ENCODE results near the gene ASTN2.
A peak's percentile ranks its signal among the peaks of the same experiment; 100 is the strongest.
"Not testable (repeated sequence)": the region's sequence is repeated elsewhere in the genome, so short reads cannot be mapped to it uniquely, and the experiment has no call there.

Gene ASTN2

GRCh38 chr9:116899337-116900006 is 515.4 kb downstream of the ASTN2 start:
- Histone ChIP-seq H3K4me1 (no peaks in the 10 kb centered on the region), H3K36me3 (no peaks in the 10 kb centered on the region), H4K20me1 (no peaks in the 10 kb centered on the region), H3K9me3 (replicated peaks in 1 of 11) (peaks cover 0 to 18% (median 11%) of the 10 kb centered on the region in 11 experiments; a peak in 15 of 22 replicates), H3K9ac (no peak overlapping the region), H3K4me2 (no peak overlapping the region), H3K4me3 (no peak overlapping the region), H3K27ac (no peak overlapping the region), H3K27me3 (no peaks in the 10 kb centered on the region)
- no peak for TF ChIP-seq Cebpa-rat (IDR thresholded peaks at IDR 0.05)

DNA sequence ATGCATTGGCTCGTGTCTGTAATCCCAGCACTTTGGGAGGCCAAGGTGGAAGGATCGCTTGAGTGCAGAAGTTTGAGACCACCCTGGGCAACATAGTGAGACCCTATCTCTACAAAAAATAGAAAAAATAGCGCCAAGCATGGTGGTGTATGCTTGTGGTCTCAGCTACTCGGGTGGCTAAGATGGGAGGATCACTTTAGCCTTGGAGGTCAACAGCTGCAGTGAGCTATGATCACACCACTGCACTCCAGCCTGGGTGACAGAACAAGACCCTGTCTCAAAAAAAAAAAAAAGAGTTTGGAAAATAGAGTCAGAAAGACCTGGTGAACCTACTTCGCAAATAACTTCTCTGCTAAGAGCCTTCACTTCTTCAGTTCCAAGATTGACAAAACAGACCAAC is 516.7 kb downstream of the ASTN2 start:
- H3K9me3 ChIP-seq (replicated peaks in 1 of 11) = peaks cover 0 to 18% (median 11%) of the 10 kb centered on the region in 11 experiments; a peak in 15 of 22 replicates
- H3K4me2 ChIP-seq, H3K36me3 ChIP-seq, H3K4me1 ChIP-seq, H3K27ac ChIP-seq, H3K9ac ChIP-seq, H4K20me1 ChIP-seq, H3K4me3 ChIP-seq, H3K27me3 ChIP-seq: not testable (repeated sequence)

DNA sequence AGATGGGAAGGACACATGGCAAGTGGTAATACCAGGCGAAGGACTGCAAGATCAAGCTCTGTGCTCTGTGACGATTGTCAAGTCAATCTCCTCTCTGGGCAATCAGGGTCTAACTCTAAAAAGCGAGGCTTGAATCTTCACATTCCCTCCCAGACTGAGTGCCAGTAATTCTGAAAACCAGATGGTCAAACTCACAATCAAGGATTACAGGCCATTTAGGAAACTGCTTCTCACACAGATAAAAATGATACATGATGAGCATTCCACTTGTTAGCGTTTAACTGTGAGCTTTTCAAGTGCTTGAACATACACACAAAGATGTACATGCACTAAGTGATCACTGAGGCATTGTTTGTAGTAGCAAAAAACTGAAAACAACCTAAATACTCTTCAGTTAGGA is 517.7 kb downstream of the ASTN2 start:
- H3K4me2 ChIP-seq = no peak overlapping the region
- TF ChIP-seq Cebpa-rat (IDR thresholded peaks at IDR 0.05) = no peak
- H3K9ac ChIP-seq = no peak overlapping the region
- no peak overlapping the region for H3K4me3 ChIP-seq
- no peak overlapping the region for H3K27ac ChIP-seq
- H3K27me3 ChIP-seq = no peaks in the 10 kb centered on the region
- no peaks in the 10 kb centered on the region for H3K36me3 ChIP-seq
- H3K9me3 ChIP-seq (replicated peaks in 1 of 11) = peaks cover 0 to 18% (median 11%) of the 10 kb centered on the region in 11 experiments; a peak in 15 of 22 replicates
- H3K4me1 ChIP-seq = no peaks in the 10 kb centered on the region
- no peaks in the 10 kb centered on the region for H4K20me1 ChIP-seq

GRCh38 chr9:116895961-116896360 is 518.9 kb downstream of the ASTN2 start:
- no peaks in the 10 kb centered on the region for H3K4me1 ChIP-seq
- no peak overlapping the region for H3K4me3 ChIP-seq
- H3K27me3 ChIP-seq = no peaks in the 10 kb centered on the region
- no peak overlapping the region for H3K4me2 ChIP-seq
- H3K9me3 ChIP-seq (replicated peaks in 1 of 11) = peaks cover 0 to 18% (median 11%) of the 10 kb centered on the region in 11 experiments; a peak in 15 of 22 replicates
- TF ChIP-seq Cebpa-rat (IDR thresholded peaks at IDR 0.05) = no peak
- no peak overlapping the region for H3K27ac ChIP-seq
- no peaks in the 10 kb centered on the region for H3K36me3 ChIP-seq
- H4K20me1 ChIP-seq = no peaks in the 10 kb centered on the region
- no peak overlapping the region for H3K9ac ChIP-seq

- no peaks in the 10 kb centered on the region for H3K4me1 ChIP-seq
- no peaks in the 10 kb centered on the region for H4K20me1 ChIP-seq
- H3K27me3 ChIP-seq = no peaks in the 10 kb centered on the region
- no peak overlapping the region for H3K9ac ChIP-seq
- no peak overlapping the region for H3K4me3 ChIP-seq
- H3K4me2 ChIP-seq = no peak overlapping the region
- no peaks in the 10 kb centered on the region for H3K36me3 ChIP-seq
- no peak overlapping the region for H3K27ac ChIP-seq
- H3K9me3 ChIP-seq (replicated peaks in 1 of 11) = no peaks in the 10 kb centered on the region
- TF ChIP-seq Cebpa-rat (IDR thresholded peaks at IDR 0.05) = no peak
Measured at GRCh38 chr9:116891424-116891823, 523.4 kb downstream of the ASTN2 start.

- not testable (repeated sequence) for H3K9ac ChIP-seq; H3K4me1 ChIP-seq; H3K4me2 ChIP-seq; H3K9me3 ChIP-seq (replicated peaks in 1 of 11); H3K27ac ChIP-seq; H3K4me3 ChIP-seq; H4K20me1 ChIP-seq; H3K36me3 ChIP-seq; H3K27me3 ChIP-seq
Measured at GRCh38 chr9:116888476-116888875, 526.4 kb downstream of the ASTN2 start.

DNA sequence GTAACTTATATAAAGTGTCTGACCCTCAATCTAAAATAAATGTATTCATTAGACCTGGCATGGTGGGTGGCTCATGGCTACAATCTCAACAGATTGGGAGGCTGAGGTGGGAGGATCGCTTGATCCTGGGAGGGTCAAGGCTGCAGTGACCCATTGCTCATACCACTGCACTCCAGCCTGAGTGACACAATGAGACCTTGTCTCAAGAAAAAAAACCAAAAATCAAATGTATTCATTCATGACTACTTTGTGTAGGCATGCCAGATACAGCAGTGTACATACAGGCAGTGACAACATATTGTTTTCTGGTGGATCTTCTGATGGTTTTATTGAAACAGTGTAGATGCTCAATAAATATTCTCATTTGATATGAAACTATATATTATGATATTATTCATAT is 526.8 kb downstream of the ASTN2 start:
- Histone ChIP-seq H3K4me1 (no peaks in the 10 kb centered on the region), H3K36me3 (no peaks in the 10 kb centered on the region), H3K4me2 (no peak overlapping the region), H3K4me3 (no peak overlapping the region), H3K27me3 (no peaks in the 10 kb centered on the region), H4K20me1 (no peaks in the 10 kb centered on the region), H3K27ac (no peak overlapping the region), H3K9me3 (replicated peaks in 1 of 11) (no peaks in the 10 kb centered on the region), H3K9ac (no peak overlapping the region)
- no peak for TF ChIP-seq Cebpa-rat (IDR thresholded peaks at IDR 0.05)

DNA sequence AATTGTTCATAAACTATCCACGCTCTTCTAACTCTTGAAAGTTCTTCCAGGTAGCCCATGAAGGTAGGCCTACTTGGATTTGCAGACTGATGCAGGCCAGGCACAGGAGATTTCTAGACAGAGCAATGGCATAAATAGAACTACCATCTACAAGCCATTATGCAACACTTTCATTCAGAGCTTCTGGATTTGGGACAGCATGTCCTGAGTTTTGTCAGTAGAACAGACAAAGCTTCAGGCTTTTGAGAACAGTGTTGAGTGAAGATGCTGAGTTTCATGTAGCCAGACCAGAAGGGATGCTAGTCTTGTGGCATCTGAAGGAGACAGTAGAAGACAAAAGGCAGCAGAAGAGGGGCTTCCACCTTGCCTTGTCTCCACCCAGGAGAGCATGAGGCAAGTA is 531.2 kb downstream of the ASTN2 start:
- Histone ChIP-seq H3K9me3 (replicated peaks in 1 of 11) (peaks cover 0 to 10% (median 4%) of the 10 kb centered on the region in 11 experiments; a peak in 10 of 22 replicates), H3K36me3 (no peaks in the 10 kb centered on the region), H3K27ac (no peak overlapping the region), H3K4me2 (no peak overlapping the region), H4K20me1 (no peaks in the 10 kb centered on the region), H3K4me3 (no peak overlapping the region), H3K4me1 (no peaks in the 10 kb centered on the region), H3K9ac (no peak overlapping the region), H3K27me3 (no peaks in the 10 kb centered on the region)
- no peak for TF ChIP-seq Cebpa-rat (IDR thresholded peaks at IDR 0.05)

GRCh38 chr9:116877072-116877471 is 537.8 kb downstream of the ASTN2 start:
- H3K27ac ChIP-seq = no peak overlapping the region
- no peaks in the 10 kb centered on the region for H3K27me3 ChIP-seq
- H3K4me2 ChIP-seq = no peak overlapping the region
- H3K9ac ChIP-seq = no peak overlapping the region
- no peak for TF ChIP-seq Cebpa-rat (IDR thresholded peaks at IDR 0.05)
- no peaks in the 10 kb centered on the region for H4K20me1 ChIP-seq
- peaks cover 33 to 58% (median 41%) of the 10 kb centered on the region in 11 experiments for H3K9me3 ChIP-seq (replicated peaks in 1 of 11)
- H3K4me3 ChIP-seq = peak overlapping the region in 1 of 10 experiments; percentile 2; a peak in 1 of 20 replicates
- H3K4me1 ChIP-seq = peaks cover 0 to 13% (median 10%) of the 10 kb centered on the region in 10 experiments; a peak in 11 of 20 replicates
- peaks cover 0 to 16% (median 0%) of the 10 kb centered on the region in 11 experiments; a peak in 1 of 22 replicates for H3K36me3 ChIP-seq

- Histone ChIP-seq H3K9ac (no peak overlapping the region), H3K4me1 (peaks cover 0 to 13% (median 10%) of the 10 kb centered on the region in 10 experiments; a peak in 11 of 20 replicates), H3K4me2 (no peak overlapping the region), H3K9me3 (replicated peaks in 1 of 11) (peaks cover 33 to 58% (median 41%) of the 10 kb centered on the region in 11 experiments), H3K36me3 (peaks cover 0 to 16% (median 0%) of the 10 kb centered on the region in 11 experiments; a peak in 1 of 22 replicates), H3K27me3 (no peaks in the 10 kb centered on the region), H4K20me1 (no peaks in the 10 kb centered on the region), H3K4me3 (no peak overlapping the region), H3K27ac (no peak overlapping the region)
- no peak for TF ChIP-seq Cebpa-rat (IDR thresholded peaks at IDR 0.05)
Measured at GRCh38 chr9:116875576-116875975, 539.3 kb downstream of the ASTN2 start.

All from BLaER1 treated with 17β-estradiol and CSF1 and Interleukin-3, amounts not matched to agents 10 nM and 100 nM (cell line).